ENCODE results near the gene CEP112.

The CEP112 gene

DNA sequence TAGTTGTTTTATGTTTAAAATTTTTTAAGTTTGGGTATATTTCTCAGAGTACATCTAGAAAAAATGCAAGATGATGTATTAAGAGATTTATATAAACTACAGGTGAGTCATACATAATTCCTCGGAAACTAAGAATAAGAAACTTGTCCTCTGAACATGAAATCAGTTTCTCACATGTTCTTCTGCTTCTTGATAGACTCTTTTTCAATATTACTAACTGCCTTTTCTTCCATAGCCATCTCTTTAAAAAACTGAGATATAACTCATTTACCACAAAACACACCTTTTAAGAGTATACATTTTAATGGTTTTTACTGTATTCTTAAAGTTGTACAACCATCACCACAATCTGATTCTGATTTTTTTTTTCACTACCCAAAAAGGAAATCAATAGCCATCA lies 392.1 kb downstream of the CEP112 start:
- H3K27ac ChIP-seq = no peak overlapping the region
- TF ChIP-seq, protein P1, sequence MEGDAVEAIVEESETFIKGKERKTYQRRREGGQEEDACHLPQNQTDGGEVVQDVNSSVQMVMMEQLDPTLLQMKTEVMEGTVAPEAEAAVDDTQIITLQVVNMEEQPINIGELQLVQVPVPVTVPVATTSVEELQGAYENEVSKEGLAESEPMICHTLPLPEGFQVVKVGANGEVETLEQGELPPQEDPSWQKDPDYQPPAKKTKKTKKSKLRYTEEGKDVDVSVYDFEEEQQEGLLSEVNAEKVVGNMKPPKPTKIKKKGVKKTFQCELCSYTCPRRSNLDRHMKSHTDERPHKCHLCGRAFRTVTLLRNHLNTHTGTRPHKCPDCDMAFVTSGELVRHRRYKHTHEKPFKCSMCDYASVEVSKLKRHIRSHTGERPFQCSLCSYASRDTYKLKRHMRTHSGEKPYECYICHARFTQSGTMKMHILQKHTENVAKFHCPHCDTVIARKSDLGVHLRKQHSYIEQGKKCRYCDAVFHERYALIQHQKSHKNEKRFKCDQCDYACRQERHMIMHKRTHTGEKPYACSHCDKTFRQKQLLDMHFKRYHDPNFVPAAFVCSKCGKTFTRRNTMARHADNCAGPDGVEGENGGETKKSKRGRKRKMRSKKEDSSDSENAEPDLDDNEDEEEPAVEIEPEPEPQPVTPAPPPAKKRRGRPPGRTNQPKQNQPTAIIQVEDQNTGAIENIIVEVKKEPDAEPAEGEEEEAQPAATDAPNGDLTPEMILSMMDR (conservative IDR thresholded peaks at IDR 0.05) = no peak

DNA sequence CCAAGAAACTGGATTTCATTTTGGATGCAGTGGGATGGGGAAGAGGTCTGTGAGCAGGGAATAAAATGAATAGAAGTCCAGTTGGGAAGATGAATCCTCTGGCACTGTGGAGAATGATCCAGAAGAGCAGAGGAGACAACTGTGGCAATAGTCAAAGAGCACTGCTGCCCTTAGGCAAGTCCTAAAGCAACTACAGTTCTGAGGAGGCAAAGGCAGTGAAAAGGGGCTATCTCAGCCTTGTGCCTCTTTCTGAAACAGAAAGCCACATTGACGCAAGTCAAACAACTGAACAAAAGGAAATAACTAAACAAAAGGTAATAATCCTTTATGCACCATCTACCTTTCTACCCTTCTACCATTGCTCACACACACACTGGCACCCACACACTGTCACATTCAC lies 392.5 kb downstream of the CEP112 start:
- no peak overlapping the region for H3K27ac ChIP-seq
- TF ChIP-seq, protein P1 (conservative IDR thresholded peaks at IDR 0.05) = no peak

DNA sequence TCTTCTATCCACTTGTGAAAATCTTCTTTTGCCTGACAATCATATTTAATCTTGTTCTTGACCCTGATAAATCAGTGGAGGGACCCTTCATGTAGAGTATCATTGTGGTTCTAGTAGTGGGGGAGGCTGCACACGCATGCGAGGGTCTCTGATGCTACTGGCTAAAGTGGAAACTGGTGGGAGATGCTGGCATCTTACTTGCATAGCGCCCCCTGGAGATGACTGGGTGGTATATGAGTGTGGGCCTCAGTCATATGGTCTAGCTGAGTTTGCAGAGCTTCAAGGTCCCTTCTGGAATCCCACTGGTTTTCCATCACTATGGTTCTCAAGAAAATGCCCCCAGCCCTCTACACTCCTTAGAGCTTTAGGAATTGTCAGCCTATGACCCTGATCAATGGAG lies 394.1 kb downstream of the CEP112 start:
- TF ChIP-seq, protein P1 (conservative IDR thresholded peaks at IDR 0.05) = 0 out of 2 replicates have a peak, but pooled peaks have one; percentile 5

DNA sequence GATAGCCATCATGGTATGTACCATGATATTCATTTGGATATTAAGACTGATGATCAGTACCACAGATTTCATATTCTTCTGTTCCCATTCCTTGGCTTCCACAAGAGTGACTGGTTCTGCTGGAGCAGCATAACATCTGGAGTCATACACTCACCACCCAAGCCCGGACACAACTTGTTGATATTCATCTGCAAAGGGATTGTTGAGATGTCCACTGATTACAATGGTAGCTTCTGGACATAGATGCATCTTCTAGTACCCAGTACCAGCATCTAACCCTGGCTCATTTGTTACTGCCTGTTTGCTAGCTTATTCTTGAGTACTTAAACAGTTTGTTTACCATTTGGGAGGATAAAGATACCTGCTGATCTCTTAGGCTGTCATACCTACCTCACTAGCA lies 394.8 kb downstream of the CEP112 start:
- no peak overlapping the region for H3K27ac ChIP-seq
- TF ChIP-seq, protein P1 (conservative IDR thresholded peaks at IDR 0.05) = no peak

More for the DNA sequence above, 394.1 kb downstream of the CEP112 start:
- H3K27ac ChIP-seq = no peak overlapping the region

DNA sequence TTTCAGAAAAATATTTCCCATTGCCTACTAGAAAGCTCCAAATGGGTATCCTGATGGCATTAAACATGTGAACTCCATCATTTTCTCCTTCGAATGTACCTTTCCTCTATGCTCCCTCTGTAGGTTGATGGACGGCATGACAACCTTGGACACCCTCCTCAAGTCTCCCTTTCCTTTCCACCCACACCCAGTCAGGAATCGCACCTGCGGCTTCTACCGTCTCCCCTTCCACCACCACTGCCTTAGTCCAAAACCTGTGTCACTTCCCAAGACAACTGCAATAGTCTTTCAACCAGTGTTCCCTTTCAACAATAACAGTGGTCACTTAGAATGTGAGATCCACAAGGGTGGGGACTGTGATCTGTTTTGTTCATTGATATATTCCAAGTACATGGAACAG lies 397.4 kb downstream of the CEP112 start:
- TF ChIP-seq, protein P1 (conservative IDR thresholded peaks at IDR 0.05) = peak; percentile 73
- H3K27ac ChIP-seq = no peak overlapping the region

DNA sequence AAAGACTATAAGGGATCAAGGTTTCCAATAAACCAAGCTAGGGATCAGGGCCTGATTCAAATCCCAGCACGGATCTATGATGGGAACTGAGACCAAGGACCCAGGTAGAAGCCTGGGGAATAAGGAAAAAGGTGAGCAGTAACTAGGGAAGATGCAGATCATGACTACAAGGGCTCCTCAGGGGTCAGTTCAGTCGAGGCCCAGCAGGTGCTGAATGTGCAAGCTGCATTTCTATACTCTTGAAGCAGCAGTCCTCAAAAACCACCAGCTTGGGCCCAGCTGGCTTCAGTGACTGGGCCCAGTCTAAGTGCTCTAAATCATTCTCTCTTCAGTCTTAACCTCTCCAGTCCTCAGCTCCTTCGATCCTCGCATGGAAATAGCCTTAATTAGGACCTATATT lies 401.7 kb downstream of the CEP112 start:
- no peak overlapping the region for H3K27ac ChIP-seq

DNA sequence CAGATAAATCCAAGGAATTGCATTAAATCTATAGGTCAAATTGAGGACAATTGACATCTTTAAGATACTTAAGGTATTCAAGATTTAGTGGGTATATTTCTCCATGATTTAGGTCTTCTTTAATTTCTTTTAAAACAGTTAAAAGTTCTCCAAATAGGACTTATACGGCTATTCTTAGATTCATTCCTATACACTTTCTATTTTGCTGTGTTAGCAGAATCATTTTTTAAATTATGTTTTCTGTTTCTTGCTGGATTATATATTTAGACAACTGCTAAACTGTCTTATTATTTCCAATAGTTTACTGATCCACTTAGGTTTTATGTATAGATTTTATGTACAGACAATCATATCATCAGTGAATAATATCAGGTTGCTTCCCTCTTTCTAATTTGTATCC lies 404.4 kb downstream of the CEP112 start:
- TF ChIP-seq, protein P1 (conservative IDR thresholded peaks at IDR 0.05) = no peak
- no peak overlapping the region for H3K27ac ChIP-seq

More for the DNA sequence above, 401.7 kb downstream of the CEP112 start:
- TF ChIP-seq, protein P1 (conservative IDR thresholded peaks at IDR 0.05) = no peak

All from VCaP (cell line).